Lower leg skin (tissue), 3 donors: Measurements from ENCODE around the gene SERPINB13.

ENCODE experiments used
- CTCF ChIP-seq, 3 donors: fragments of 450-650 bp; IDR thresholded peaks; one replicate each; pipeline ENCODE4 v1.5.1; 2016; ENCODE audit warnings: antibody characterized with exemption in 3 of 3, mild to moderate bottlenecking in 3 of 3, moderate library complexity in 2 of 3
- POLR2A ChIP-seq, 2 donors: fragments of 450-650 bp; IDR thresholded peaks; one replicate each; pipeline ENCODE4 v1.6.1; 2016 to 2017; ENCODE audit warnings: antibody characterized with exemption in 2 of 2, mild to moderate bottlenecking in 1 of 2, moderate library complexity in 1 of 2

- no peak for TF ChIP-seq POLR2A (IDR thresholded peaks at IDR 0.05)
- no peak for TF ChIP-seq CTCF (IDR thresholded peaks at IDR 0.05)
Observed at GRCh38 chr18:63613420-63613819, 26.3 kb downstream of the SERPINB13 start.
